ENCODE results near the gene IFNA17. TPM values are rescaled to one million over a fixed set of nuclear protein-coding genes. Genes with fewer than 3 reads are reported as not detected.

IFNA17 gene
- polyA plus RNA-seq (not detected in 2 replicates), polyA minus RNA-seq (not detected in 2 replicates)

- no peak within 1 kb of the TSS for H3K4me3 ChIP-seq (ENCODE audit: low read length)
- no peak within 1 kb of the TSS for H2AFZ ChIP-seq (ENCODE audit: low read depth, low read length)
- no peaks in the 10 kb centered on the region for H3K79me2 ChIP-seq (replicated peaks; ENCODE audit: insufficient read depth, low read length)
- no peak within 1 kb of the TSS for H3K27ac ChIP-seq (ENCODE audit: low read length)
- no peaks in the 10 kb centered on the region for H4K20me1 ChIP-seq (ENCODE audit: insufficient read depth)
- no peaks in the 10 kb centered on the region for H3K27me3 ChIP-seq (ENCODE audit: insufficient read depth, low read depth, low read length)
- no peaks in the 10 kb centered on the region for H3F3A ChIP-seq (ENCODE audit: insufficient read depth, low read length, poor library complexity, severe bottlenecking)
- H3K9ac ChIP-seq (ENCODE audit: low read length) = no peak within 1 kb of the TSS
- no peaks in the 10 kb centered on the region for H3K9me3 ChIP-seq (ENCODE audit: low read length)
- no peak within 1 kb of the TSS for H3K4me2 ChIP-seq (ENCODE audit: low read length)
- TF ChIP-seq EZH2 (IDR thresholded peaks at IDR 0.05; ENCODE audit: borderline replicate concordance, insufficient read depth, low read length, poor library complexity, severe bottlenecking) (no peak), POLR2AphosphoS5 (IDR thresholded peaks at IDR 0.05) (no peak), EP300 (conservative IDR thresholded peaks at IDR 0.05; ENCODE audit: poor library complexity, severe bottlenecking) (no peak), MXI1 (conservative IDR thresholded peaks at IDR 0.05; ENCODE audit: poor library complexity, severe bottlenecking) (no peak), RAD21 (conservative IDR thresholded peaks at IDR 0.05) (no peak), TAF1 (IDR thresholded peaks at IDR 0.05; ENCODE audit: low read depth) (no peak), SMC3 (conservative IDR thresholded peaks at IDR 0.05; ENCODE audit: poor library complexity) (no peak)
- TF ChIP-seq, protein P1, sequence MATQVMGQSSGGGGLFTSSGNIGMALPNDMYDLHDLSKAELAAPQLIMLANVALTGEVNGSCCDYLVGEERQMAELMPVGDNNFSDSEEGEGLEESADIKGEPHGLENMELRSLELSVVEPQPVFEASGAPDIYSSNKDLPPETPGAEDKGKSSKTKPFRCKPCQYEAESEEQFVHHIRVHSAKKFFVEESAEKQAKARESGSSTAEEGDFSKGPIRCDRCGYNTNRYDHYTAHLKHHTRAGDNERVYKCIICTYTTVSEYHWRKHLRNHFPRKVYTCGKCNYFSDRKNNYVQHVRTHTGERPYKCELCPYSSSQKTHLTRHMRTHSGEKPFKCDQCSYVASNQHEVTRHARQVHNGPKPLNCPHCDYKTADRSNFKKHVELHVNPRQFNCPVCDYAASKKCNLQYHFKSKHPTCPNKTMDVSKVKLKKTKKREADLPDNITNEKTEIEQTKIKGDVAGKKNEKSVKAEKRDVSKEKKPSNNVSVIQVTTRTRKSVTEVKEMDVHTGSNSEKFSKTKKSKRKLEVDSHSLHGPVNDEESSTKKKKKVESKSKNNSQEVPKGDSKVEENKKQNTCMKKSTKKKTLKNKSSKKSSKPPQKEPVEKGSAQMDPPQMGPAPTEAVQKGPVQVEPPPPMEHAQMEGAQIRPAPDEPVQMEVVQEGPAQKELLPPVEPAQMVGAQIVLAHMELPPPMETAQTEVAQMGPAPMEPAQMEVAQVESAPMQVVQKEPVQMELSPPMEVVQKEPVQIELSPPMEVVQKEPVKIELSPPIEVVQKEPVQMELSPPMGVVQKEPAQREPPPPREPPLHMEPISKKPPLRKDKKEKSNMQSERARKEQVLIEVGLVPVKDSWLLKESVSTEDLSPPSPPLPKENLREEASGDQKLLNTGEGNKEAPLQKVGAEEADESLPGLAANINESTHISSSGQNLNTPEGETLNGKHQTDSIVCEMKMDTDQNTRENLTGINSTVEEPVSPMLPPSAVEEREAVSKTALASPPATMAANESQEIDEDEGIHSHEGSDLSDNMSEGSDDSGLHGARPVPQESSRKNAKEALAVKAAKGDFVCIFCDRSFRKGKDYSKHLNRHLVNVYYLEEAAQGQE (IDR thresholded peaks at IDR 0.05; ENCODE audit: borderline replicate concordance) = no peak
- TF ChIP-seq, protein P2, sequence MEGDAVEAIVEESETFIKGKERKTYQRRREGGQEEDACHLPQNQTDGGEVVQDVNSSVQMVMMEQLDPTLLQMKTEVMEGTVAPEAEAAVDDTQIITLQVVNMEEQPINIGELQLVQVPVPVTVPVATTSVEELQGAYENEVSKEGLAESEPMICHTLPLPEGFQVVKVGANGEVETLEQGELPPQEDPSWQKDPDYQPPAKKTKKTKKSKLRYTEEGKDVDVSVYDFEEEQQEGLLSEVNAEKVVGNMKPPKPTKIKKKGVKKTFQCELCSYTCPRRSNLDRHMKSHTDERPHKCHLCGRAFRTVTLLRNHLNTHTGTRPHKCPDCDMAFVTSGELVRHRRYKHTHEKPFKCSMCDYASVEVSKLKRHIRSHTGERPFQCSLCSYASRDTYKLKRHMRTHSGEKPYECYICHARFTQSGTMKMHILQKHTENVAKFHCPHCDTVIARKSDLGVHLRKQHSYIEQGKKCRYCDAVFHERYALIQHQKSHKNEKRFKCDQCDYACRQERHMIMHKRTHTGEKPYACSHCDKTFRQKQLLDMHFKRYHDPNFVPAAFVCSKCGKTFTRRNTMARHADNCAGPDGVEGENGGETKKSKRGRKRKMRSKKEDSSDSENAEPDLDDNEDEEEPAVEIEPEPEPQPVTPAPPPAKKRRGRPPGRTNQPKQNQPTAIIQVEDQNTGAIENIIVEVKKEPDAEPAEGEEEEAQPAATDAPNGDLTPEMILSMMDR (IDR thresholded peaks at IDR 0.05; ENCODE audit: poor library complexity, severe bottlenecking) = no peak
- H3K36me3 ChIP-seq (ENCODE audit: insufficient read depth, low read length) = no peaks in the 10 kb centered on the region
- no peaks in the 10 kb centered on the region for H3K9me2 ChIP-seq (ENCODE audit: insufficient read depth, low read length)
Measured at GRCh38 chr9:21228122-21228521, at the start of gene IFNA17. Gene IFNA17, minus strand, starts transcription at chr9:21228222. Its CDS starts 49 bp downstream, at chr9:21228173.

DNA sequence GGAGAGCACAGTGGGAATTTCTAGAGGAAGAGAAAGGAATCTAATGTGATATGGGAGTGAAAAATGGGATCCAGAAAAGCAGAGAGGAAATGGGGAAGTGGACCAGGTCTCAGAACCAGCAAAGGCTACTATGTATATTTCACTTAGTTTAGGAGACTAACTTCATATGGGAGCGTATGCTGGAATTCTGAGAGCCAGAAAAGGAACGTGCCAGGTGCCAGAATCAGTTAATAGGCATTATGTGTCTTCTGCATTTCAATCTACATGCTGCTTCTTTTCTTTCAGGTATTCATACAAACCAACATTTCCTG is 40.3 kb upstream of the IFNA17 start:
- Histone ChIP-seq H3K36me3 (ENCODE audit: insufficient read depth, low read length) (no peaks in the 10 kb centered on the region), H3F3A (ENCODE audit: insufficient read depth, low read length, poor library complexity, severe bottlenecking) (no peaks in the 10 kb centered on the region), H3K4me2 (ENCODE audit: low read length) (no peak overlapping the region), H3K9me2 (ENCODE audit: insufficient read depth, low read length) (no peaks in the 10 kb centered on the region), H3K27me3 (ENCODE audit: insufficient read depth, low read depth, low read length) (no peaks in the 10 kb centered on the region), H3K4me3 (ENCODE audit: low read length) (no peak overlapping the region), H3K27ac (ENCODE audit: low read length) (no peak overlapping the region), H3K9ac (ENCODE audit: low read length) (no peak overlapping the region), H4K20me1 (ENCODE audit: insufficient read depth) (no peaks in the 10 kb centered on the region), H3K9me3 (ENCODE audit: low read length) (no peaks in the 10 kb centered on the region), H3K79me2 (replicated peaks; ENCODE audit: insufficient read depth, low read length) (no peaks in the 10 kb centered on the region), H2AFZ (ENCODE audit: low read depth, low read length) (no peak overlapping the region)
- no peak for TF ChIP-seq MXI1 (conservative IDR thresholded peaks at IDR 0.05; ENCODE audit: poor library complexity, severe bottlenecking)

Measured in neural cell (in vitro differentiated cells).